H1 (cell line): ENCODE data around the gene PTH1R. TPM values are rescaled to one million over a fixed set of nuclear protein-coding genes. Genes with fewer than 3 reads are reported as not detected.
A peak's percentile ranks its signal among the peaks of the same experiment; 100 is the strongest.

Experiments
- CTCF ChIA-PET: fragments of 300-600 bp; sonication (Branson Sonifier 250); formaldehyde crosslinking; loops from one replicate; lab custom pipeline; 2021; ENCODE audit not compliant: partially characterized antibody; lab: Charles Lee
- POLR2A ChIA-PET: fragments of 300-600 bp; sonication (Branson Sonifier 250); formaldehyde crosslinking; loops from one replicate; lab custom pipeline; 2021; ENCODE audit warnings: inconsistent platforms; ENCODE audit not compliant: partially characterized antibody; lab: Charles Lee
- DNase-seq, 2 experiments: peaks; one replicate each; pipeline versions ENCODE4 v3.0.0 to v3.0.0-alpha.2; 2010 to 2022; ENCODE audit warnings: low spot score in 2 of 2, low read depth in 1 of 2, mixed read lengths in 1 of 2
- FAIRE-seq: peaks from 2 replicates; lab custom pipeline; 2011; peaks lifted over from hg19 to GRCh38; lab: Jason Lieb, UNC
- H2AFZ ChIP-seq: 2 replicates; pipeline ENCODE4 v1.8.1; 2012; ENCODE audit warnings: low read length, inconsistent platforms
- H2AK5ac ChIP-seq: 2 replicates; pipeline ENCODE4 v1.6.1; 2013; ENCODE audit warnings: low read depth, low read length
- H2BK120ac ChIP-seq: replicated peaks from 2 replicates; pipeline ENCODE3; 2013; ENCODE audit warnings: low read depth, low read length, inconsistent platforms
- H2BK12ac ChIP-seq: 2 replicates; pipeline ENCODE4 v1.6.1; 2013; ENCODE audit warnings: low read depth, low read length
- H2BK15ac ChIP-seq: 2 replicates; pipeline ENCODE4 v1.6.1; 2013; ENCODE audit warnings: low read length
- H2BK20ac ChIP-seq: 2 replicates; pipeline ENCODE4 v1.6.1; 2013; ENCODE audit warnings: low read length
- H2BK5ac ChIP-seq: 2 replicates; pipeline ENCODE4 v1.6.1; 2013; ENCODE audit warnings: low read depth, low read length
- H3K14ac ChIP-seq: 2 replicates; pipeline ENCODE4 v1.6.1; 2013; ENCODE audit warnings: inconsistent platforms; ENCODE audit not compliant: insufficient read length
- H3K18ac ChIP-seq: 2 replicates; pipeline ENCODE4 v1.6.1; 2013; ENCODE audit warnings: low read length; ENCODE audit errors: extremely low read depth
- H3K23ac ChIP-seq: 2 replicates; pipeline ENCODE4 v1.6.1; 2013; ENCODE audit warnings: inconsistent platforms; ENCODE audit not compliant: insufficient read length
- H3K23me2 ChIP-seq: 2 replicates; pipeline ENCODE4 v1.6.1; 2013; ENCODE audit warnings: low read depth, low read length
- H3K27ac ChIP-seq: 2 replicates; pipeline ENCODE4 v1.6.1; 2011; ENCODE audit warnings: low read depth, low read length, inconsistent platforms
- H3K27me3 ChIP-seq, 4 experiments: replicated peaks in 1 of 4; 1 replicate in 1 of 4; 2 replicates in 3 of 4; pipeline versions ENCODE4 v1.6.1 to v1.8.1; 2011 to 2013; ENCODE audit warnings: low read length in 3 of 4, mild to moderate bottlenecking in 3 of 4, inconsistent platforms in 2 of 4, mixed read lengths in 2 of 4, moderate library complexity in 1 of 4; ENCODE audit not compliant: control insufficient read depth in 3 of 4, insufficient read depth in 3 of 4; ENCODE audit errors: extremely low read depth in 1 of 4
- H3K36me3 ChIP-seq, 4 experiments: 2 replicates each; pipeline versions ENCODE4 v1.6.1 to v1.8.1; 2011 to 2013; ENCODE audit warnings: mild to moderate bottlenecking in 4 of 4, low read length in 3 of 4, moderate library complexity in 2 of 4, control low read depth in 1 of 4, inconsistent platforms in 1 of 4; ENCODE audit not compliant: insufficient read depth in 4 of 4, control insufficient read depth in 2 of 4
- H3K4ac ChIP-seq: replicated peaks from 2 replicates; pipeline ENCODE3; 2013; ENCODE audit warnings: low read length, low read depth, mixed read lengths, inconsistent platforms; ENCODE audit not compliant: insufficient read length
- H3K4me1 ChIP-seq, 4 experiments: replicated peaks in 1 of 4; 1 replicate in 1 of 4; 2 replicates in 3 of 4; pipeline versions ENCODE4 v1.6.1 to v1.8.1; 2011 to 2013; ENCODE audit warnings: low read length in 3 of 4, inconsistent platforms in 2 of 4, mixed read lengths in 1 of 4; ENCODE audit not compliant: insufficient read depth in 4 of 4, control insufficient read depth in 3 of 4
- H3K4me2 ChIP-seq, 2 experiments: 2 replicates each; pipeline versions ENCODE4 v1.6.1 to v1.8.1; 2011 to 2013; ENCODE audit warnings: low read depth in 2 of 2, low read length in 2 of 2, control low read depth in 1 of 2, inconsistent platforms in 1 of 2, mild to moderate bottlenecking in 1 of 2; ENCODE audit not compliant: insufficient read depth in 1 of 2
- H3K4me3 ChIP-seq, 4 experiments: fragments of 200-600, 300-600 bp in 1 of 4; sonication (generic), shearing (Covaris generic), sonication (Bioruptor Twin) in 1 of 4; 2 replicates each; pipeline versions ENCODE4 v1.5.1 to v1.8.1; 2011 to 2016; ENCODE audit warnings: low read length in 4 of 4, low read depth in 3 of 4, control low read depth in 2 of 4, inconsistent platforms in 2 of 4, mild to moderate bottlenecking in 2 of 4, mixed read lengths in 1 of 4, moderate library complexity in 1 of 4; ENCODE audit not compliant: insufficient read depth in 2 of 4; ENCODE audit errors: extremely low read depth in 1 of 4
- H3K56ac ChIP-seq: replicated peaks from 2 replicates; pipeline ENCODE3; 2013; ENCODE audit warnings: low read depth, mild to moderate bottlenecking, mixed read lengths, low read length, inconsistent platforms; ENCODE audit not compliant: insufficient read length
- H3K79me1 ChIP-seq: 2 replicates; pipeline ENCODE4 v1.6.1; 2013; ENCODE audit warnings: low read depth, low read length, control low read depth
- H3K79me2 ChIP-seq, 2 experiments: 2 replicates each; pipeline versions ENCODE4 v1.6.1 to v1.8.1; 2012 to 2013; ENCODE audit warnings: low read length in 2 of 2, mild to moderate bottlenecking in 2 of 2, inconsistent platforms in 1 of 2; ENCODE audit not compliant: insufficient read depth in 2 of 2, control insufficient read depth in 1 of 2
- H3K9ac ChIP-seq, 4 experiments: replicated peaks in 1 of 4; 1 replicate in 1 of 4; 2 replicates in 3 of 4; pipeline versions ENCODE4 v1.6.1 to v1.8.1; 2011 to 2013; ENCODE audit warnings: low read depth in 3 of 4, low read length in 3 of 4, control low read depth in 2 of 4, mild to moderate bottlenecking in 2 of 4, moderate library complexity in 2 of 4, inconsistent platforms in 1 of 4; ENCODE audit errors: extremely low read depth in 1 of 4
- H3K9me3 ChIP-seq, 2 experiments: 2 replicates each; pipeline versions ENCODE4 v1.6.1 to v1.8.1; 2012 to 2013; ENCODE audit warnings: mild to moderate bottlenecking in 2 of 2, moderate library complexity in 2 of 2, control low read depth in 1 of 2, inconsistent platforms in 1 of 2, low read depth in 1 of 2, low read length in 1 of 2, mixed read lengths in 1 of 2; ENCODE audit not compliant: insufficient read depth in 2 of 2
- H4K20me1 ChIP-seq, 2 experiments: replicated peaks in 1 of 2; 2 replicates each; pipeline versions ENCODE3 to v1.8.1; 2011 to 2013; ENCODE audit warnings: inconsistent platforms in 2 of 2, low read length in 2 of 2, mild to moderate bottlenecking in 1 of 2; ENCODE audit not compliant: insufficient read depth in 2 of 2, control insufficient read depth in 1 of 2
- H4K5ac ChIP-seq: 2 replicates; pipeline ENCODE4 v1.6.1; 2013; ENCODE audit warnings: low read length, low read depth, mixed read lengths, inconsistent platforms; ENCODE audit not compliant: insufficient read length
- H4K8ac ChIP-seq: 2 replicates; pipeline ENCODE4 v1.8.0; 2013; ENCODE audit warnings: mild to moderate bottlenecking, moderate library complexity, low read length, inconsistent platforms; ENCODE audit not compliant: insufficient read depth; ENCODE audit errors: extremely low read depth
- H4K91ac ChIP-seq: replicated peaks from 2 replicates; pipeline ENCODE3; 2013; ENCODE audit warnings: low read length, mixed read lengths, inconsistent platforms; ENCODE audit not compliant: insufficient read length
- CTBP2 ChIP-seq: IDR thresholded peaks from 2 replicates; pipeline ENCODE4 v1.7.0; 2011; ENCODE audit warnings: borderline replicate concordance, mild to moderate bottlenecking, moderate library complexity, mixed read lengths, low read length; ENCODE audit not compliant: insufficient read depth, insufficient read length
- EP300 ChIP-seq, 2 experiments: IDR thresholded peaks; 1 replicate in 1 of 2; 2 replicates in 1 of 2; pipeline ENCODE4 v1.6.1; 2011 to 2012; ENCODE audit warnings: low read depth in 2 of 2, low read length in 2 of 2, mild to moderate bottlenecking in 2 of 2, borderline replicate concordance in 1 of 2, inconsistent platforms in 1 of 2, moderate library complexity in 1 of 2
- FOSL1 ChIP-seq: IDR thresholded peaks from 2 replicates; pipeline ENCODE4 v1.6.1; 2011; ENCODE audit warnings: mild to moderate bottlenecking, low read depth, low read length, moderate library complexity; ENCODE audit not compliant: insufficient read depth
- HDAC6 ChIP-seq: IDR thresholded peaks from one replicate; pipeline ENCODE4 v1.7.1; 2012; ENCODE audit warnings: low read depth, mild to moderate bottlenecking, inconsistent platforms, low read length, moderate library complexity
- KDM1A ChIP-seq: fragments of 200-600, 300-600 bp; sonication (generic); IDR thresholded peaks from 2 replicates; pipeline ENCODE4 v1.7.1; 2016; ENCODE audit warnings: mild to moderate bottlenecking, low read length, borderline replicate concordance
- SIX5 ChIP-seq: IDR thresholded peaks from 2 replicates; pipeline ENCODE4 v1.6.1; 2011; ENCODE audit warnings: mild to moderate bottlenecking, low read depth, low read length
- SRF ChIP-seq: IDR thresholded peaks from 2 replicates; pipeline ENCODE4 v1.6.1; 2011; ENCODE audit warnings: mild to moderate bottlenecking, low read depth, low read length, moderate library complexity
- WGBS, 2 experiments: shearing (Covaris generic) in 1 of 2; methylation state at CpG; one replicate each; pipeline versions ENCODE4 v1.1.6 to v1.1.7; 2013 to 2015; ENCODE audit warnings: low lambda C conversion rate in 2 of 2, mixed read lengths in 2 of 2, inconsistent platforms in 1 of 2, low coverage in 1 of 2, missing lambda C conversion rate in 1 of 2; ENCODE audit not compliant: insufficient replicate concordance in 2 of 2, insufficient coverage in 1 of 2, insufficient read length in 1 of 2; ENCODE audit errors: extremely low coverage in 1 of 2, missing lambda C conversion rate in 1 of 2; 5-methylcytosine and 5-hydroxymethylcytosine counted together
- polyA plus RNA-seq, 7 experiments: library from polyadenylated mRNA; depleted of rRNA in 3 of 7; stranded (reverse) in 5 of 7; unstranded in 2 of 7; fragments of >200 nt in 5 of 7; fragments of 200-250 nt in 2 of 7; gene quantifications; 1 replicate in 5 of 7; 2 replicates in 1 of 7; 4 replicates in 1 of 7; pipeline versions ENCODE4 v1.2.1 to v1.2.3, GENCODE V29; 2011 to 2013; ENCODE audit warnings: missing spikeins in 2 of 7, mixed read lengths in 2 of 7
- total RNA-seq: library from RNA; stranded (reverse); fragmentation: NEBNext Ultra II Directional; extraction: Animal tissue kit (Norgen Biotek cat#: 25700); gene quantifications from 2 replicates; pipeline ENCODE4 v1.2.1, GENCODE V29; 2021

PTH1R gene
- total and polyA plus RNA-seq, 2 of the 8 experiments (the other 6 are each of a cell fraction or from before 2014, with no cell fraction given): 0.57 to 1.5 TPM

DNA sequence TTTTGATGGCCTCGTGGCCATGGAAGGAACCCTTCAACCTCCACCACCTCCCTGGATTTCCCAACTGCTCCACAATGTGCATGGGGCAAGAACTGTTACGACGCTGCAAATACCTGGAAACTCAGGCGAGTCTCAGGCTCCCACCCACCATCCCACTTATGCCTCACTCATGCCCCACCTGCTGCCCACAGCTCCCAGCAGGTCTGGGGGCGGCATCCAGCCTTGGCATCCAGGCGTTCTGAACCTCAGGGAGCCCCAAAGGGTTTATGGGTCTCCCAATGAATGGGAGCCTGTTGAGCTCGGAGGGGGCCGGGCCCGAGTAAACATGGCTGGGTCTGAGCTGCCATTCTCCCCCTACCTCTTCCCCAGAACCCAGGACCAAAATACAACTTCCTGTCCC lies 2.0 kb upstream of the PTH1R start:
- Histone ChIP-seq H3K4me2 (no peak overlapping the region), H3K79me1 (no peaks in the 10 kb centered on the region), H2AFZ (no peak overlapping the region), H2BK12ac (no peak overlapping the region), H3K9ac (no peak overlapping the region), H3K4me3 (no peak overlapping the region), H2BK5ac (no peak overlapping the region), H3K36me3 (no peaks in the 10 kb centered on the region), H3K27me3 (peaks cover 11 to 56% (median 46%) of the 10 kb centered on the region in 4 experiments), H3K9me3 (no peaks in the 10 kb centered on the region), H3K18ac (no peak overlapping the region), H4K91ac (no peak overlapping the region), H3K79me2 (no peaks in the 10 kb centered on the region), H2BK120ac (no peak overlapping the region), H3K14ac (no peak overlapping the region), H3K27ac (no peak overlapping the region), H4K8ac (no peak overlapping the region), H3K23ac (no peak overlapping the region), H4K20me1 (peaks cover 0 to 6% of the 10 kb centered on the region in 2 experiments), H2BK20ac (no peak overlapping the region), H3K23me2 (no peaks in the 10 kb centered on the region), H3K4me1 (peaks cover 0 to 9% (median 0%) of the 10 kb centered on the region in 4 experiments; a peak in 2 of 7 replicates), H3K56ac (no peak overlapping the region), H3K4ac (no peak overlapping the region), H2BK15ac (no peak overlapping the region), H2AK5ac (peak overlapping the region; percentile 82; the same call in 1 of the 2 replicates), H4K5ac (no peak overlapping the region)
- CTCF ChIA-PET: interaction anchor here (1.0 to 2.7 kb wide), 4 partner anchors 12 to 160 kb away, joined by 3 to 6 read pairs (median 3); partner anchors contain the start of gene MYL3
- POLR2A ChIA-PET: no interaction called here
- FAIRE-seq (no peak), DNase-seq (no peak)
- 84% methylated on average over 9 of the region's 9 CpGs; no CpG with 5 or more reads in 1 of the 2 experiments for WGBS, 2 experiments
- TF ChIP-seq SIX5: no peak
- no peak for TF ChIP-seq EP300 (IDR thresholded peaks at IDR 0.05; ENCODE audit: borderline replicate concordance in 1 of 2, low read depth in 2 of 2, low read length in 2 of 2)
- TF ChIP-seq CTBP2: no peak
- TF ChIP-seq KDM1A: no peak
- TF ChIP-seq SRF: no peak
- no peak for TF ChIP-seq HDAC6
- no peak for TF ChIP-seq FOSL1
